Colonic mucosa (tissue), 4 donors: ENCODE measurements around the gene ZNRF2. TPM values are rescaled to one million over a fixed set of nuclear protein-coding genes. Genes with fewer than 3 reads are reported as not detected.

ENCODE experiments used
- DNase-seq: peaks from one replicate; pipeline ENCODE4 v3.0.0-alpha.2; 2020
- H3K27ac ChIP-seq: fragments of 200-600 bp; one replicate; pipeline ENCODE4 v1.8.0; 2021
- H3K27me3 ChIP-seq: fragments of 200-600 bp; one replicate; pipeline ENCODE4 v1.8.0; 2021
- H3K36me3 ChIP-seq: fragments of 200-600 bp; one replicate; pipeline ENCODE4 v1.8.0; 2021
- H3K4me1 ChIP-seq: fragments of 200-600 bp; one replicate; pipeline ENCODE4 v1.8.0; 2021; ENCODE audit warnings: mild to moderate bottlenecking
- H3K4me3 ChIP-seq: fragments of 200-600 bp; one replicate; pipeline ENCODE4 v1.8.0; 2021
- H3K9ac ChIP-seq, 2 donors: one replicate each; pipeline ENCODE4 v1.7.0; 2013; ENCODE audit warnings: control low read depth in 2 of 2, low read depth in 2 of 2, low read length in 2 of 2
- H3K9me3 ChIP-seq: fragments of 200-600 bp; one replicate; pipeline ENCODE4 v1.8.0; 2021
- CTCF ChIP-seq: fragments of 200-600 bp; IDR thresholded peaks from one replicate; pipeline ENCODE4 v1.8.0; 2022; ENCODE audit warnings: antibody characterized with exemption, mild to moderate bottlenecking
- intact Hi-C: fragments of 100-400 bp; cut with DNase I; formaldehyde crosslinking; loops from one replicate; pipeline ENCODE4 v1.14.1; 2022
- microRNA-seq: library from miRNA; unstranded; fragments of <30 nt; microRNA quantifications from one replicate; pipeline ENCODE4, GENCODE V29; 2019
- total RNA-seq, 2 donors: library from RNA; stranded (reverse); fragmentation: NEBNext Ultra II Directional in 1 of 2; extraction: Animal tissue kit (Norgen Biotek cat#: 25700) in 1 of 2; gene quantifications; one replicate each; pipeline ENCODE4 v1.2.1, GENCODE V29; 2021
- donor health status: healthy.
- donor health status: DM: no; HTN: no; CAD: no.
- donor health status: DM: no; HTN: no; CAD: no.

The ZNRF2 gene
- total RNA-seq, 2 donors from 2014 or later, result 42.4 to 45.9 TPM

GRCh38 chr7:30413864-30414263 lies 129.5 kb downstream of the ZNRF2 start:
- Histone ChIP-seq H3K4me1 (no peaks in the 10 kb centered on the region), H3K27me3 (no peaks in the 10 kb centered on the region), H3K27ac (no peak overlapping the region), H3K9me3 (no peaks in the 10 kb centered on the region), H3K9ac (no peak overlapping the region), H3K36me3 (no peaks in the 10 kb centered on the region), H3K4me3 (no peak overlapping the region)
- intact Hi-C loops, result loop anchor here (5.0 kb wide), 2 partner anchors 137 to 252 kb away; no protein-coding TSS in a partner anchor
- no peak for TF ChIP-seq CTCF
- no peak for DNase-seq

Small RNA genes within 50 kb of the gene (microRNA-seq; reads per million reads assigned to microRNA genes)
- gene MIR550A1 (not detected), gene MIR550B1 (not detected)

Other genes with a start within 250 kb of the ZNRF2 start
- 10 to 100 TPM in 1 of 2 donors, 1 to 10 TPM in 1; 8.0 to 10.8 TPM for gene MTURN, start 149.6 kb upstream of the ZNRF2 start, total RNA-seq
- gene NOD1, start 194.2 kb downstream of the ZNRF2 start, total RNA-seq, result 10 to 100 TPM in 1 of 2 donors, 1 to 10 TPM in 1; 9.5 to 14.0 TPM
- 100 to 1,000 TPM in 1 of 2 donors, 10 to 100 TPM in 1; 42.5 to 103 TPM for gene GGCT, start 220.2 kb downstream of the ZNRF2 start, total RNA-seq